ENCODE data around the gene SEPTIN6.

GRCh38 chrX:119647089-119647488 lies 45.9 kb downstream of the SEPTIN6 start:
- TF ChIP-seq, protein P1, sequence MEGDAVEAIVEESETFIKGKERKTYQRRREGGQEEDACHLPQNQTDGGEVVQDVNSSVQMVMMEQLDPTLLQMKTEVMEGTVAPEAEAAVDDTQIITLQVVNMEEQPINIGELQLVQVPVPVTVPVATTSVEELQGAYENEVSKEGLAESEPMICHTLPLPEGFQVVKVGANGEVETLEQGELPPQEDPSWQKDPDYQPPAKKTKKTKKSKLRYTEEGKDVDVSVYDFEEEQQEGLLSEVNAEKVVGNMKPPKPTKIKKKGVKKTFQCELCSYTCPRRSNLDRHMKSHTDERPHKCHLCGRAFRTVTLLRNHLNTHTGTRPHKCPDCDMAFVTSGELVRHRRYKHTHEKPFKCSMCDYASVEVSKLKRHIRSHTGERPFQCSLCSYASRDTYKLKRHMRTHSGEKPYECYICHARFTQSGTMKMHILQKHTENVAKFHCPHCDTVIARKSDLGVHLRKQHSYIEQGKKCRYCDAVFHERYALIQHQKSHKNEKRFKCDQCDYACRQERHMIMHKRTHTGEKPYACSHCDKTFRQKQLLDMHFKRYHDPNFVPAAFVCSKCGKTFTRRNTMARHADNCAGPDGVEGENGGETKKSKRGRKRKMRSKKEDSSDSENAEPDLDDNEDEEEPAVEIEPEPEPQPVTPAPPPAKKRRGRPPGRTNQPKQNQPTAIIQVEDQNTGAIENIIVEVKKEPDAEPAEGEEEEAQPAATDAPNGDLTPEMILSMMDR (IDR thresholded peaks at IDR 0.05; ENCODE audit: low read depth, low read length), result no peak
- no peak for TF ChIP-seq EZH2phosphoT487 (IDR thresholded peaks at IDR 0.05; ENCODE audit: low read depth)

Data from OCI-LY3 (cell line).